22Rv1 (cell line): Measurements from ENCODE around the gene TAF4B.

Experiments
- ZFX ChIP-seq: fragments of 450-650 bp; IDR thresholded peaks from 2 replicates; pipeline ENCODE4 v1.6.1; 2017; ENCODE audit warnings: antibody characterized with exemption, borderline replicate concordance
- TF ChIP-seq, protein P1 (sequence below): fragments of 450-650 bp; IDR thresholded peaks from 2 replicates; pipeline ENCODE4 v1.5.1; 2017; ENCODE audit warnings: mild to moderate bottlenecking

DNA sequence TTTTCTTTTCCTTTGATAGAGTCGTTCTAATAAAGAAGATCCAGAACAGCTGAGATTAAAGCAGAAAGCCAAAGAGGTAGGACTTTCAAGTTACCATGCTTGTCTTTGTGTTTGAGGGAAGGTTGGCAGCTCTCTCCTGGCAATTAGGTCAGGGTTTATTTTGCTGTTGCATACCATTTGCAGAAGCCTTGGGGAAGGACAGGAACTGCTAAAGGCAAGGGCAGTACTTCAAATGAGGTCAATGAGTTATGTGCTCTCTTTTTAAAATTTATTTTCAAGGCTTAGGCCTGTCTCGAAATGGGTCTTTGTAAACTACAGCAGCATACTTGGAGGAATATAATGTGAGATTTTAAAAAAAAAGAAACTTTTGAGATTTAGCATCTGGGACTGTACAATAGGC lies 108.9 kb downstream of the TAF4B start:
- TF ChIP-seq, protein P1, sequence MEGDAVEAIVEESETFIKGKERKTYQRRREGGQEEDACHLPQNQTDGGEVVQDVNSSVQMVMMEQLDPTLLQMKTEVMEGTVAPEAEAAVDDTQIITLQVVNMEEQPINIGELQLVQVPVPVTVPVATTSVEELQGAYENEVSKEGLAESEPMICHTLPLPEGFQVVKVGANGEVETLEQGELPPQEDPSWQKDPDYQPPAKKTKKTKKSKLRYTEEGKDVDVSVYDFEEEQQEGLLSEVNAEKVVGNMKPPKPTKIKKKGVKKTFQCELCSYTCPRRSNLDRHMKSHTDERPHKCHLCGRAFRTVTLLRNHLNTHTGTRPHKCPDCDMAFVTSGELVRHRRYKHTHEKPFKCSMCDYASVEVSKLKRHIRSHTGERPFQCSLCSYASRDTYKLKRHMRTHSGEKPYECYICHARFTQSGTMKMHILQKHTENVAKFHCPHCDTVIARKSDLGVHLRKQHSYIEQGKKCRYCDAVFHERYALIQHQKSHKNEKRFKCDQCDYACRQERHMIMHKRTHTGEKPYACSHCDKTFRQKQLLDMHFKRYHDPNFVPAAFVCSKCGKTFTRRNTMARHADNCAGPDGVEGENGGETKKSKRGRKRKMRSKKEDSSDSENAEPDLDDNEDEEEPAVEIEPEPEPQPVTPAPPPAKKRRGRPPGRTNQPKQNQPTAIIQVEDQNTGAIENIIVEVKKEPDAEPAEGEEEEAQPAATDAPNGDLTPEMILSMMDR = no peak
- TF ChIP-seq ZFX = no peak
